HepG2 (cell line): Measurements from ENCODE around the gene LAPTM4A. TPM values are rescaled to one million over a fixed set of nuclear protein-coding genes. Genes with fewer than 3 reads are reported as not detected.

Source experiments
- AGO2 ChIP-seq: fragments of 200-400 bp; formaldehyde crosslinking; optimal IDR thresholded peaks from 2 replicates; pipeline ENCODE3; 2017; ENCODE audit warnings: mild to moderate bottlenecking, low read depth, low read length, moderate library complexity
- CCDC6 ChIP-seq: sonication (generic); formaldehyde crosslinking; IDR thresholded peaks from 2 replicates; pipeline ENCODE4 v1.8.1; 2022; ENCODE audit warnings: mild to moderate bottlenecking, missing genetic modification reagents, moderate library complexity
- HDAC2 ChIP-seq: sonication (generic); formaldehyde crosslinking; IDR thresholded peaks from 2 replicates; pipeline ENCODE4 v1.4.0; 2020; ENCODE audit warnings: missing genetic modification reagents
- KAT7 ChIP-seq: IDR thresholded peaks from 2 replicates; pipeline ENCODE4 v1.6.1; 2018; ENCODE audit warnings: borderline replicate concordance, missing compliant biosample characterization
- LRRFIP1 ChIP-seq: sonication (generic); formaldehyde crosslinking; conservative IDR thresholded peaks from 2 replicates; pipeline ENCODE4 v1.4.0; 2020; ENCODE audit warnings: missing genetic modification reagents
- MIER2 ChIP-seq: IDR thresholded peaks from 2 replicates; pipeline ENCODE4 v1.6.1; 2016; ENCODE audit warnings: missing biosample characterization, missing genetic modification reagents
- PBX3 ChIP-seq: sonication (generic); formaldehyde crosslinking; IDR thresholded peaks from 2 replicates; pipeline ENCODE4 v1.8.1; 2023; ENCODE audit warnings: missing genetic modification reagents, inconsistent platforms, borderline replicate concordance
- SETDB1 ChIP-seq: sonication (generic); formaldehyde crosslinking; IDR thresholded peaks from 2 replicates; pipeline ENCODE4 v1.5.1; 2020; ENCODE audit warnings: missing genetic modification reagents, mild to moderate bottlenecking, borderline replicate concordance
- SNAPC5 ChIP-seq: sonication (generic); formaldehyde crosslinking; IDR thresholded peaks from 2 replicates; pipeline ENCODE4 v1.8.1; 2023; ENCODE audit warnings: mild to moderate bottlenecking, missing genetic modification reagents, borderline replicate concordance
- TARDBP ChIP-seq: sonication (generic); formaldehyde crosslinking; IDR thresholded peaks from 2 replicates; pipeline ENCODE4 v1.8.0; 2022; ENCODE audit warnings: mild to moderate bottlenecking, missing genetic modification reagents
- ZBTB38 ChIP-seq: sonication (generic); formaldehyde crosslinking; IDR thresholded peaks from 2 replicates; pipeline ENCODE4 v1.5.1; 2020; ENCODE audit warnings: mild to moderate bottlenecking, missing genetic modification reagents
- ZFP36L1 ChIP-seq: sonication (generic); formaldehyde crosslinking; IDR thresholded peaks from 2 replicates; pipeline ENCODE4 v1.8.0; 2022; ENCODE audit warnings: mild to moderate bottlenecking, missing genetic modification reagents, moderate library complexity
- ZMYM3 ChIP-seq: sonication (generic); formaldehyde crosslinking; IDR thresholded peaks from 2 replicates; pipeline ENCODE4 v1.5.1; 2020; ENCODE audit warnings: mild to moderate bottlenecking, missing genetic modification reagents
- ZNF205 ChIP-seq: IDR thresholded peaks from 2 replicates; pipeline ENCODE4 v1.6.1; 2018; ENCODE audit warnings: missing biosample characterization, missing genetic modification reagents
- ZNF256 ChIP-seq: sonication (generic); formaldehyde crosslinking; conservative IDR thresholded peaks from 2 replicates; pipeline ENCODE4 v1.4.0; 2020; ENCODE audit warnings: missing genetic modification reagents
- ZNF331 ChIP-seq: sonication (generic); formaldehyde crosslinking; IDR thresholded peaks from 2 replicates; pipeline ENCODE4 v1.4.0; 2020; ENCODE audit warnings: missing genetic modification reagents
- ZNF44 ChIP-seq: sonication (generic); formaldehyde crosslinking; IDR thresholded peaks from 2 replicates; pipeline ENCODE4 v1.5.1; 2020; ENCODE audit warnings: mild to moderate bottlenecking, missing genetic modification reagents
- ZNF501 ChIP-seq: sonication (generic); formaldehyde crosslinking; IDR thresholded peaks from 2 replicates; pipeline ENCODE4 v1.5.1; 2020; ENCODE audit warnings: mild to moderate bottlenecking, moderate library complexity, missing genetic modification reagents
- ZNF557 ChIP-seq: sonication (generic); formaldehyde crosslinking; IDR thresholded peaks from 2 replicates; pipeline ENCODE4 v1.4.0; 2020; ENCODE audit warnings: missing genetic modification reagents
- ZNF687 ChIP-seq: sonication (generic); formaldehyde crosslinking; IDR thresholded peaks from 2 replicates; pipeline ENCODE4 v1.5.1; 2020; ENCODE audit warnings: mild to moderate bottlenecking, missing genetic modification reagents, moderate library complexity
- ZNF772 ChIP-seq: sonication (generic); formaldehyde crosslinking; IDR thresholded peaks from 2 replicates; pipeline ENCODE4 v1.5.0; 2020; ENCODE audit warnings: mild to moderate bottlenecking, missing genetic modification reagents
- ZNF781 ChIP-seq: sonication (generic); formaldehyde crosslinking; IDR thresholded peaks from 2 replicates; pipeline ENCODE4 v1.5.1; 2020; ENCODE audit warnings: borderline replicate concordance, mild to moderate bottlenecking, missing genetic modification reagents; ENCODE audit errors: not compliant biosample characterization
- ZSCAN25 ChIP-seq: sonication (generic); formaldehyde crosslinking; IDR thresholded peaks from 2 replicates; pipeline ENCODE4 v1.8.0; 2022; ENCODE audit warnings: mild to moderate bottlenecking, missing genetic modification reagents
- polyA plus RNA-seq, 8 experiments: library from polyadenylated mRNA; depleted of rRNA in 3 of 8; stranded (reverse) in 7 of 8; unstranded in 1 of 8; fragments of >200 nt; fragmentation: Illumina TruSeq in 4 of 8; extraction: Trizol in 4 of 8; gene quantifications; 2 replicates each; pipeline versions ENCODE4 v1.2.1 to v1.2.3, GENCODE V29; 2011 to 2016; ENCODE audit warnings: low read depth in 4 of 8, missing spikeins in 1 of 8, mixed read lengths in 1 of 8; ENCODE audit not compliant: insufficient read depth in 1 of 8
- total RNA-seq, 5 experiments: library from RNA; depleted of rRNA; stranded (reverse); fragments of >200 nt; fragmentation: Illumina TruSeq; extraction: Trizol; gene quantifications; 2 replicates each; pipeline ENCODE4 v1.2.3, GENCODE V29; 2016; ENCODE audit warnings: low read depth in 1 of 5

LAPTM4A gene
- total and polyA plus RNA-seq, 2 of the 13 experiments (the other 11 are each of a cell fraction or from before 2014, with no cell fraction given), result 116 to 558 TPM

- no peak for TF ChIP-seq LRRFIP1 (CRISPR knock-in tag)
- TF ChIP-seq ZMYM3 (CRISPR knock-in tag), result peak; percentile 66; the same call in 1 of the 2 replicates
- 0 out of 2 replicates have a peak, but pooled peaks have one; percentile 55 for TF ChIP-seq ZFP36L1
- peak; percentile 27; the same call in 1 of the 2 replicates for TF ChIP-seq ZSCAN25 (CRISPR knock-in tag)
- TF ChIP-seq SNAPC5 (CRISPR knock-in tag), result no peak
- peak; percentile 59; the same call in 1 of the 2 replicates for TF ChIP-seq ZNF557 (CRISPR knock-in tag)
- TF ChIP-seq ZNF772 (CRISPR knock-in tag), result peak; percentile 88; the same call in 1 of the 2 replicates
- peak; percentile 52; the same call in 1 of the 2 replicates for TF ChIP-seq TARDBP
- no peak for TF ChIP-seq CCDC6 (CRISPR knock-in tag)
- peak; percentile 77 for TF ChIP-seq ZNF501
- no peak for TF ChIP-seq ZBTB38 (CRISPR knock-in tag)
- no peak; the same call in 1 of the 2 replicates for TF ChIP-seq ZNF205
- TF ChIP-seq ZNF256 (CRISPR knock-in tag), result no peak
- TF ChIP-seq HDAC2 (CRISPR knock-in tag), result peak; percentile 63
- TF ChIP-seq ZNF781 (CRISPR knock-in tag), result peak; percentile 46
- peak; percentile 69 for TF ChIP-seq ZNF331 (CRISPR knock-in tag)
- peak; percentile 85; the same call in 1 of the 2 replicates for TF ChIP-seq ZNF44
- no peak for TF ChIP-seq AGO2
- TF ChIP-seq SETDB1, result no peak
- TF ChIP-seq PBX3 (CRISPR knock-in tag), result no peak
- peak; percentile 13; the same call in 1 of the 2 replicates for TF ChIP-seq MIER2
- TF ChIP-seq ZNF687 (CRISPR knock-in tag), result peak; percentile 87
- peak; percentile 39; the same call in 1 of the 2 replicates for TF ChIP-seq KAT7 (CRISPR knock-in tag)
These were observed 14.6 kb upstream of the LAPTM4A start (continued) for GRCh38 chr2:20065885-20066602.
